ENCODE data around the gene CXCL1.

DNA sequence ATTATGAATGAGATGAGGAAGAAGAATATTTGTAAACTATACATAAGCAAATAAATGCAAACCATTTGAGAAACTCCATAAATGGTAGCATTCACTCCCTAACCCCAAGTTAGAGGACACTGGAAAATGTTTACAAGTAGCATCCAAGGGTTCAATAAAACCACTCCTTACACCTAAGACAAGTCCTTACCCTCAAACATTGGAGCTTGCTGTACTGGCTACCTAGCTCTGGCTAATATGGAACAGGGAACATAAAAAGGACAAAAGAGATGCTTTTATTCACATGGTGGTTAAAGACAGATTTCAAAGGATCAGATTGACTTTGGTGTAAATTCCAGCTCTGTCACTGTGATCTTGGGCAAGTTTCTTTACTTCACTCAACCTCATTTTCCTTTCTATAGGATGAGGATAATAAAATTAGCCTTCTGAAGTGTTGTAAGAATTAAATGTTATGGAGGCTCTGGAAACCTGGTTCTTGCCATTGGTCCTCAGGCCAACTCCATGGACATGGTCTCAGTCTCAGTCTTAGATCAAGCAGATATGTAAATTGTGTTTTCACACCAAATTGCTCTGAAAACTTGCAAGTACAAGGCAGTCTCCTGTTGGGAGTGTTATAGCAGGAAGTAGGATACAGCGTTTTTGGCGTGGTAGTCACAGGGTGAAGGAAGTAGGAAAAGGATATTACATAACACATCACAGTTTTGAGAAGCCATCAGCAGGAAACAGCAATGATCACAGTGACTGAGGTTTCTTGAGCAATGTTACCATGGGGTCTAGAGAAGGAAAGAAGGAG, 3.3 kb downstream of the CXCL1 start:
- TF ChIP-seq, protein P1, sequence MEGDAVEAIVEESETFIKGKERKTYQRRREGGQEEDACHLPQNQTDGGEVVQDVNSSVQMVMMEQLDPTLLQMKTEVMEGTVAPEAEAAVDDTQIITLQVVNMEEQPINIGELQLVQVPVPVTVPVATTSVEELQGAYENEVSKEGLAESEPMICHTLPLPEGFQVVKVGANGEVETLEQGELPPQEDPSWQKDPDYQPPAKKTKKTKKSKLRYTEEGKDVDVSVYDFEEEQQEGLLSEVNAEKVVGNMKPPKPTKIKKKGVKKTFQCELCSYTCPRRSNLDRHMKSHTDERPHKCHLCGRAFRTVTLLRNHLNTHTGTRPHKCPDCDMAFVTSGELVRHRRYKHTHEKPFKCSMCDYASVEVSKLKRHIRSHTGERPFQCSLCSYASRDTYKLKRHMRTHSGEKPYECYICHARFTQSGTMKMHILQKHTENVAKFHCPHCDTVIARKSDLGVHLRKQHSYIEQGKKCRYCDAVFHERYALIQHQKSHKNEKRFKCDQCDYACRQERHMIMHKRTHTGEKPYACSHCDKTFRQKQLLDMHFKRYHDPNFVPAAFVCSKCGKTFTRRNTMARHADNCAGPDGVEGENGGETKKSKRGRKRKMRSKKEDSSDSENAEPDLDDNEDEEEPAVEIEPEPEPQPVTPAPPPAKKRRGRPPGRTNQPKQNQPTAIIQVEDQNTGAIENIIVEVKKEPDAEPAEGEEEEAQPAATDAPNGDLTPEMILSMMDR (IDR thresholded peaks at IDR 0.05), result no peak
- TF ChIP-seq POLR2A (IDR thresholded peaks at IDR 0.05; ENCODE audit: low read depth) (no peak), POLR2AphosphoS5 (IDR thresholded peaks at IDR 0.05) (no peak), EP300 (IDR thresholded peaks at IDR 0.05) (no peak)

Measured in esophagus muscularis mucosa (tissue), 4 donors.